ENCODE results near the gene TBC1D2. TPM values are rescaled to one million over a fixed set of nuclear protein-coding genes. Genes with fewer than 3 reads are reported as not detected.
"Not testable (repeated sequence)": the region's sequence is repeated elsewhere in the genome, so short reads cannot be mapped to it uniquely, and the experiment has no call there.

The TBC1D2 gene
- total and polyA plus RNA-seq, 4 donors = 3.4 to 9.5 (median 4.8) TPM

DNA sequence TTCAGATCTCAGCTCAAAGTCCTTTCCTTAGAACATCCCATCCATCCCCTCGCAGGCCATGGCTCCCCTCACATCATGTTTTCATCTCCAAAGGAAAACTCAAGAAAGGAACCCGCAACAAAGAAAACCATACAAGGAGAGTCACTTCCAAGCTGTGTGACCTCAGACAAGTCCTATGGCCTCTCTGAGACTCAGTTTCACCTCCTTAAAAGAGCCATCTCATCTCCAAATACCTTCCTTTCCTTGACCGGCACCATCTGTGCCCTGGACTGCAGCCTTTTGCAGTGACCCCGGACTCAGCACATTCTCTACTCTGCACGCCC, 73.7 kb downstream of the TBC1D2 start:
- H3K27me3 ChIP-seq (ENCODE audit: control insufficient read depth, insufficient read depth, low read length) = no peaks in the 10 kb centered on the region
- no peak overlapping the region for H3K4me3 ChIP-seq (ENCODE audit: low read depth, low read length)
- 79% methylated on average over 4 of the region's 5 CpGs for WGBS (ENCODE audit: insufficient coverage)
- no peaks in the 10 kb centered on the region for H3K4me1 ChIP-seq (ENCODE audit: control insufficient read depth, insufficient read depth, low read length)
- no peaks in the 10 kb centered on the region for H3K9me3 ChIP-seq (ENCODE audit: control insufficient read depth, insufficient read depth, low read length)
- DNase-seq (ENCODE audit: low read depth in 4 of 6, low spot score in 6 of 6) = no peak
- H3K36me3 ChIP-seq (ENCODE audit: control insufficient read depth, insufficient read depth, low read length) = no peaks in the 10 kb centered on the region
- no peak overlapping the region for H3K27ac ChIP-seq (ENCODE audit: low read depth, low read length)

DNA sequence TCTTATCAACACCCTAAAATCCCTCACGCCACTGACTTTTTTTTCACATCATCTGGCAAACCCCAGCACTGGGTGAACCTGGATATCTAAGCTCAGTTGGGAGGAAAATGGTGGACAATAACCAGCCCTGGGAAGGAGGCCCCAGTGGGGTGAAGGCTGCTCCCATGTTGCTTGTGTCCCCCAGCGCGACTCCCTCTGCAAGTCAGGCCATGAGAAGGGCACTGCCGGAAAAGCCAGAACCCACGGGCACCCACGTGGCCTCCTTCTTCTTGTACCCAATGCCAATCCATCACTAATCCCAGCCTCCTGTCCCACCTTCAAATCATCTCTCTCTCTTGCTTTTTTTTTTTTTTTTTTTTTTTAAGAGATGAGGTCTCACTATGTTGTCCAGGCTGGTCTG, 74.5 kb downstream of the TBC1D2 start:
- no peaks in the 10 kb centered on the region for H3K9me3 ChIP-seq (ENCODE audit: control insufficient read depth, insufficient read depth, low read length)
- 100% methylated on average over 5 of the region's 6 CpGs for WGBS (ENCODE audit: insufficient coverage)
- no peaks in the 10 kb centered on the region for H3K4me1 ChIP-seq (ENCODE audit: control insufficient read depth, insufficient read depth, low read length)
- no peak overlapping the region for H3K27ac ChIP-seq (ENCODE audit: low read depth, low read length)
- no peak for DNase-seq (ENCODE audit: low read depth in 4 of 6, low spot score in 6 of 6)
- H3K4me3 ChIP-seq (ENCODE audit: low read depth, low read length) = no peak overlapping the region
- no peaks in the 10 kb centered on the region for H3K36me3 ChIP-seq (ENCODE audit: control insufficient read depth, insufficient read depth, low read length)
- H3K27me3 ChIP-seq (ENCODE audit: control insufficient read depth, insufficient read depth, low read length) = no peaks in the 10 kb centered on the region

DNA sequence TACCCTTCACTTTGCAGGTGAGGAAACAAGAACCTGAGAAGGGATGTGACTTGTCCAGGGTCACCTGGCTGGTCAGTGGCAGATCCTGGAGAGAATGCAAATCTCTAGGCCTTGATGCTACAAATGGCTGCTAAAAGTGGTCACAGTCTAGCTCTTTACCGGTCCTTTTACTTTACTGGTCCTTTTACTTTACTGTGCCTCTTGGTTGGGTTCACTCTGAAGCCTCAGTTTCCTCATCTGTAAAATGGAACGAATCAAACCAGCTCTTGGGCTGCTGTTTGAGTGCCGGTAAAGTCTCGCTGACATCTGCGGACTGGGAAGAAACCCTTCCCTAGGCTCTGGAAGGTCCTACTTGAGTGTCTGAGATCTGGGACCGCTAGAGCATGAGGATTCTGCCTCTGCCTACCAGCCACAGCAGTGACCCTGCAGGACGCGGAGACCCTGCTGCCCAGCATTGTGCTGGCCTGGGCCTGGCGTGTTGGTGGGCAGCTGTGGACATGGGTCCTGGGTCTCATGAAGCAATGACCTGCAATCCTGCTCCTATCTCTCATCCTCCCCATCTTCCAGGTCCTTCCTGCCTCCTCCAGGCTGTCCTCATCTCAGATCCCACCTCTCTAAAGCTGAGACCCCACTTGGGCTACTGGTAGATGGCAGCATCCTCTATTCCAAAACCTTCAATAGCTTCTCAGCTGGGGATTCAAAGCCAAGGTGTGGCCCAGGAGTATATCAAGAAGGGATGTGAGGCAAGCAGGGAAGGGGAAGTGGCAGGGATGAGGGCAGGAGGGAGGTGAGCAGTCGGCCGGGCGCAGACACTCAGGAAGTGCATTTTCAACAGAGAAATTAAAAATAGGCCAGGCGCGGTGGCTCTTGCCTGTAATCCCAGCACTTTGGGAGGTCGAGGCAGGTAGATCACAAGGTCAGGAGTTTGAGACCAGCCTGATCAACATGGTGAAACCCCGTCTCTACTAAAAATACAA, 76.3 kb downstream of the TBC1D2 start:
- Histone ChIP-seq H3K27me3 (ENCODE audit: control insufficient read depth, insufficient read depth, low read length) (no peaks in the 10 kb centered on the region), H3K4me3 (ENCODE audit: low read depth, low read length) (no peak overlapping the region), H3K36me3 (ENCODE audit: control insufficient read depth, insufficient read depth, low read length) (no peaks in the 10 kb centered on the region), H3K9me3 (ENCODE audit: control insufficient read depth, insufficient read depth, low read length) (no peaks in the 10 kb centered on the region), H3K4me1 (ENCODE audit: control insufficient read depth, insufficient read depth, low read length) (no peaks in the 10 kb centered on the region), H3K27ac (ENCODE audit: low read depth, low read length) (no peak overlapping the region)
- DNase-seq (ENCODE audit: low read depth in 4 of 6, low spot score in 6 of 6) = no peak
- WGBS (ENCODE audit: insufficient coverage) = 93% methylated on average over 12 of the region's 16 CpGs

DNA sequence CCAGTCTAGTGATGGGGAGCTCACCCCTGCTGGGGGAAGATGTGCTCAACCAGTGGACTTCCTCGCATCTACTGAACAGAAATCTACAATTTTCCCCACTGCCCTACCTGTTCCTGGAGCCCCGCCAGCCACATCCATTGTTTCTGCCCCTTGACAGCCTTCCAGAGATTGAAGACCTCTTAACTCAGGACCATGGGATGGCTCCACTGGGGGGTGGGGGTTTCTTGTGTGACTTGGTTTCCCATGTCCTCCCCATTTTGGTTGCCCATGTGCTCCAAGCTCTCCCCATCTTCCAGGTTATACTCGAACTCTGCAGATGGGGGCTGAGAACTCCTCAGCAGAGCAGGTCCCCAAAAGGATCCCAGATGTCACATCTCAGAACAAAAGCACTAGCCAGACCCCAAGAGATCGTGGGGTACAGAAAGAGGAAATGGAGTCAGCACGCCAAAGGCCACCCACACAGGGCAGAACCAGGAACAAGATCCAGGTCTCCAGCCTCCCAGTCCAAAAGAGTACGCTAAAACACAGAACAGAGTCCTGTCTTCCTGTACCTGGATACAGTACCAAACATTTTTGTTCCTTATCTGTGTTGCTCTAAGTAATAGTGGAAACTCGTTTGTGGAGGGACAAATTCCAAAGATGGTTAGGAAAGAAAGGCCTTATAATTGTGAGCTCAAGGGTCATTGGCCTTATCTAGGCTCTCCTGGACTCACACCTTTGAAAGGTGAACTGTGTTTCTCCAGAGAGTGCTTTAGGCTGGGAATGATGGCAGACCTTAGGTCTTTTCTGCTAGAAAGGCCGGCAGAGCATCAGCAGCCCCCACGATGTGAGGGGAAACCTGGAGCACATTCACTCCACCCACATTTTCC, 78.8 kb downstream of the TBC1D2 start:
- Histone ChIP-seq H3K9me3 (ENCODE audit: control insufficient read depth, insufficient read depth, low read length) (no peaks in the 10 kb centered on the region), H3K4me1 (ENCODE audit: control insufficient read depth, insufficient read depth, low read length) (peaks cover 4% of the 10 kb centered on the region), H3K27me3 (ENCODE audit: control insufficient read depth, insufficient read depth, low read length) (no peaks in the 10 kb centered on the region), H3K4me3 (ENCODE audit: low read depth, low read length) (no peak overlapping the region), H3K36me3 (ENCODE audit: control insufficient read depth, insufficient read depth, low read length) (no peaks in the 10 kb centered on the region), H3K27ac (ENCODE audit: low read depth, low read length) (no peak overlapping the region)
- 90% methylated on average over 5 of the region's 9 CpGs for WGBS (ENCODE audit: insufficient coverage)
- no peak for DNase-seq (ENCODE audit: low read depth in 4 of 6, low spot score in 6 of 6)

DNA sequence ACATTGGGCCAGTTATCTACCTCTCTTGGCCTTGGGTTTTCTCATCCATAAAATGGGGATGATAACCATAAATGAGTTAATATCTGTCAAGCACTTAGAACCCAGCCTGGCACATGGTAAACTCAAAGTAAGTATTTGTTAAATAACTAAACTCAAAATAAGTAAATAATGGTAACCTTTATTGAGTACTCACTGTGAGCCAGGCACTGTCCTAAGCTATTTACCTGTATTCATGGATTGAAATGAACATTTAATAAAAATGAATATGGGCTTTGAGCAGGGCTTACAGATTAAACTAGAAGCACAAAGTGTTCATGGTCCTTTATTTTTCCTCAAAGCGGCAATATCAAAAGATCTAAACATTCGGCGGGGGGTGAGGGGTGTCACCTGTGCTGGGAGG, 79.7 kb downstream of the TBC1D2 start:
- H3K4me3 ChIP-seq (ENCODE audit: low read depth, low read length) = no peak overlapping the region
- no peak for DNase-seq (ENCODE audit: low read depth in 4 of 6, low spot score in 6 of 6)
- WGBS (ENCODE audit: insufficient coverage) = 95% methylated on average over 3 of the region's 3 CpGs
- no peaks in the 10 kb centered on the region for H3K9me3 ChIP-seq (ENCODE audit: control insufficient read depth, insufficient read depth, low read length)
- no peak overlapping the region for H3K27ac ChIP-seq (ENCODE audit: low read depth, low read length)
- no peaks in the 10 kb centered on the region for H3K27me3 ChIP-seq (ENCODE audit: control insufficient read depth, insufficient read depth, low read length)
- no peaks in the 10 kb centered on the region for H3K36me3 ChIP-seq (ENCODE audit: control insufficient read depth, insufficient read depth, low read length)
- H3K4me1 ChIP-seq (ENCODE audit: control insufficient read depth, insufficient read depth, low read length) = peaks cover 9% of the 10 kb centered on the region

DNA sequence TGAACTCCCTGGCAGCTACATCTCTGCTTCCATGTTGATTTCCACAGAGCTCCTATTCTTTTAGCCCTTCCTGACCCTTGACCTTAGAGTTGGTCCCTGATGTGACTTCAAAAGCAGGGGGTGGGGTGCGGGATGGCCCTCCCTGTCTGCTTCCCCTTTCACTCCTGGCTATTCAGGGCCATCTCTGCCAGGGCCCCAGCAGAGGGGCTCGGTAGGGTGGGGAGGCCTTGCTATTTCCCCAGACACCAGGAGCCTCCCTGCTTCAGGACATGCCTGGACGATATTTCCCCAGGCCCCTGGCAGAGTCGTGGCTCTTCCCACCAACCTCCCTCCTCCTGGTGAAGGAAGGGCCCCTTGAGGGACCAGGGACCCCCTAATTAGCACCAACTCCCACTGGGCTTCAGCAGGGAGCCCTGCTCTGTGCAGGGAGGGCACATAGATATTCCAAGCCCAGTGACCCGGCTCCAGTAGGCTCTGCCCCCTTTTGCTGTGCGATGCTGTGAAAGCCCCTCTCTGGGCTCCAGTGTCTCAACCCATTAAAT, 80.3 kb downstream of the TBC1D2 start:
- Histone ChIP-seq H3K36me3 (ENCODE audit: control insufficient read depth, insufficient read depth, low read length) (no peaks in the 10 kb centered on the region), H3K4me1 (ENCODE audit: control insufficient read depth, insufficient read depth, low read length) (peaks cover 9% of the 10 kb centered on the region), H3K27me3 (ENCODE audit: control insufficient read depth, insufficient read depth, low read length) (no peaks in the 10 kb centered on the region), H3K4me3 (ENCODE audit: low read depth, low read length) (no peak overlapping the region), H3K27ac (ENCODE audit: low read depth, low read length) (no peak overlapping the region), H3K9me3 (ENCODE audit: control insufficient read depth, insufficient read depth, low read length) (no peaks in the 10 kb centered on the region)
- no peak for DNase-seq (ENCODE audit: low read depth in 4 of 6, low spot score in 6 of 6)
- WGBS (ENCODE audit: insufficient coverage) = 48% methylated on average over 5 of the region's 6 CpGs

DNA sequence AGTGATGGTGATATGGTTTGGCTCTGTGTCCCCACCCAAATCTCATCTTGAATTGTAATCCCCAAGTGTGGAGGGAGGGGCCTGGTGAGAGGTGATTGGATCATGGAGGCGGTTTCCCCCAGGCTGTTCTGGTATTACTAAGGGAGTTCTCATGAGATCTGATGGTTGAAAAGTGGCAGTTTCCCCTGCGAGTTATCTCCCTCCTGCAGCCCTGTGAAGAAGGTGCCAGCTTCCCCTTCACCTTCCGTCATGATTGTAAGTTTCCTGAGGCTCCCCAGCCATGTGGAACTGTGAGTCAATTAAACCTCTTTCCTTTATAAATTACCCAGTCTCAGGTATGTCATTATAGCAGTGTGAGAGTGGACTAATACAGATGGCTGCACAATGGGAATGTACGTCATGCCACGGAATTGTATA, 80.9 kb downstream of the TBC1D2 start:
- H3K27ac ChIP-seq (ENCODE audit: low read depth, low read length); DNase-seq (ENCODE audit: low read depth in 4 of 6, low spot score in 6 of 6); H3K4me1 ChIP-seq (ENCODE audit: control insufficient read depth, insufficient read depth, low read length); H3K36me3 ChIP-seq (ENCODE audit: control insufficient read depth, insufficient read depth, low read length); H3K27me3 ChIP-seq (ENCODE audit: control insufficient read depth, insufficient read depth, low read length); H3K4me3 ChIP-seq (ENCODE audit: low read depth, low read length); H3K9me3 ChIP-seq (ENCODE audit: control insufficient read depth, insufficient read depth, low read length): not testable (repeated sequence)
- WGBS (ENCODE audit: insufficient coverage) = 80% methylated on average over 1 of the region's 5 CpGs

DNA sequence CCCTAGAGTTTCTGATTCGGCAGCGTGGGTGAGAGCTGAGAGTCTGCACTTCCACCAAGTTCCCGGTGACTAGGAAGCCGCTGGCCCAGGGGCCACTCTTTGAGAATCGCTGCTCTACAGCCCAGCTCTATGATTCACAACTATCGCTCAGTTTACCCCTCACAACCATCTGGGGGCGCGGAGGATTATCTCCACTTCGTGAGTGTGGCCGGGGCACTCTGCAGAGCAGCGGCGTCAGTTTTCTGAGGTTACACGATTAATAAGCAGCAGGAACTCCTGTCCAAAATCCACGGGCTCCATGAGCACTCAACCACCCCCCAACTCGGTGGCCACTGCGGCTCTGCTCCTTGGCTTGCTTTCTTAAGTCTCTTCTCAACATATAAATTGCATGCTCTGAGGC, 82.3 kb downstream of the TBC1D2 start:
- no peaks in the 10 kb centered on the region for H3K9me3 ChIP-seq (ENCODE audit: control insufficient read depth, insufficient read depth, low read length)
- no peak overlapping the region for H3K27ac ChIP-seq (ENCODE audit: low read depth, low read length)
- peaks cover 18% of the 10 kb centered on the region for H3K4me1 ChIP-seq (ENCODE audit: control insufficient read depth, insufficient read depth, low read length)
- no peaks in the 10 kb centered on the region for H3K36me3 ChIP-seq (ENCODE audit: control insufficient read depth, insufficient read depth, low read length)
- H3K4me3 ChIP-seq (ENCODE audit: low read depth, low read length) = no peak overlapping the region
- WGBS (ENCODE audit: insufficient coverage) = 81% methylated on average over 16 of the region's 16 CpGs
- no peaks in the 10 kb centered on the region for H3K27me3 ChIP-seq (ENCODE audit: control insufficient read depth, insufficient read depth, low read length)
- no peak for DNase-seq (ENCODE audit: low read depth in 4 of 6, low spot score in 6 of 6)

DNA sequence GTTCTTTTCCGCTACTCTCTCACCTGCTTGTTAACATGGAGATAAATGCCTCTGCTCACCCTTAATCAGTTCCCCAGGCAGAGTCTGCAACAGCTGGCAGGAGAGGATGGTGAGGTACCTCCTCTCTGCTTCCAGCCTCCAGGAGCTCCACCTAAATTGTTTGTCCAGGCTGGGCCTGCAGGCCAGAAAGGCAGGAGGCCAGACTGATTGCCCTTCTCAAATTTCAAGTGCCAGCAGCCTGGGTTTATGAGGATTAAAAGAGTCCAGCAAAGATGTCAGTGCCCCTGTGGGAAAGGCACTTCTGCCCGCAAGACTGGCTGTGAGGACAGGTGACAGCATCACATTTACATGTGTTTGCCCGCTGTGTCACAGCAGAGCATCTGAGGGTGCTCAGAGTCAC, 82.8 kb downstream of the TBC1D2 start:
- no peak for DNase-seq (ENCODE audit: low read depth in 4 of 6, low spot score in 6 of 6)
- Histone ChIP-seq H3K27me3 (ENCODE audit: control insufficient read depth, insufficient read depth, low read length) (no peaks in the 10 kb centered on the region), H3K36me3 (ENCODE audit: control insufficient read depth, insufficient read depth, low read length) (no peaks in the 10 kb centered on the region), H3K4me3 (ENCODE audit: low read depth, low read length) (no peak overlapping the region), H3K9me3 (ENCODE audit: control insufficient read depth, insufficient read depth, low read length) (no peaks in the 10 kb centered on the region), H3K27ac (ENCODE audit: low read depth, low read length) (no peak overlapping the region), H3K4me1 (ENCODE audit: control insufficient read depth, insufficient read depth, low read length) (peaks cover 18% of the 10 kb centered on the region)
- WGBS (ENCODE audit: insufficient coverage) = 86% methylated on average over 2 of the region's 3 CpGs

Measured in spinal cord (tissue), 10 donors.